Activated CD4-positive, CD25-positive, alpha-beta regulatory T cell (primary cell): ENCODE results near the gene CATSPER1.

Source experiments
- DNase-seq, 4 experiments: peaks; one replicate each; lab custom pipeline; 2025; lab: John Stamatoyannopoulos, UW

The CATSPER1 gene

GRCh38 chr11:66002648-66003225, 23.5 kb downstream of the CATSPER1 start:
- DNase-seq, result peak in 1 of 4 experiments; percentile 71

DNA sequence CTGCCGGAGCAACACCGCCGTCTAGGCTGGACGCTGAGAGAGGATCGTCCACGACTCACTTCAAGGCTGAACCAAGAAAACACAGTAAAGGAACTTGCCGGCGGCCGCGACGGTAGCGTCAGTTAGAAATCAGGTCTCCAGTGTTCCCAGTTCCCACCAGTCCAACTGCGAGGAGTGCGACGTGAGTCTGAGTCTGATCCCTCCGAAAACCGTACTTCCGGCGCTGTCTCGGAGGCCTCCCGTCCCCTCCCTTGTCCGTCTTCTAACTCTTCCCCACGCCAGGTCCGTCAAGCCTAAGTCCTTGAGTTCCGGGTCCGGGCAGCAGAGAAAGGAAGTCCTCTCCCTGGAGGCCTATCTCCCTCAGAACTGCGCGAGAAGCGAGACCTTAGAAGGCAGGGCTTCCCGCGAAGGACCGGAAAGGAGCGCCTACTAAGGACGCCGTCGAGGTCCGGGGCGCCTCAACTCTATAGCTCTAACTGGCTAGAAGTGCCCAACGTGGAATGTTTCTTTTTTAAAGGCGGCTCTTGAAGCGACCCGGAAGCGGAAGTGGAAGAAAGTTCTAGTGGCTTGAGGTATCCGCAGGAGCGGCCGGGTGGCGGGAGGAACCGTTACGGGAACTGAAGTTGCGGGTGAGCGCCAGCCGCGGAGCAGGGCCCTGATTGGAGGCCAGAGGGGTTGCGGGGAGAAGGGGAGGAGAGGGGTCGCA, 24.2 kb downstream of the CATSPER1 start, which contains the start of the genes BANF1 and EIF1AD:
Gene BANF1 (plus strand): TSS at position 562 of the 706 bp plus-strand sequence. CDS start 748 bp downstream, outside the sequence.
Gene EIF1AD (minus strand): TSS at position 216 of the 706 bp plus-strand sequence. CDS start 1,768 bp downstream, outside the sequence.
- peak; percentile 87 to 89 (median 88) for DNase-seq

- DNase-seq, result no peak
These were observed 29.0 kb downstream of the CATSPER1 start for GRCh38 chr11:65997286-65997685.

DNA sequence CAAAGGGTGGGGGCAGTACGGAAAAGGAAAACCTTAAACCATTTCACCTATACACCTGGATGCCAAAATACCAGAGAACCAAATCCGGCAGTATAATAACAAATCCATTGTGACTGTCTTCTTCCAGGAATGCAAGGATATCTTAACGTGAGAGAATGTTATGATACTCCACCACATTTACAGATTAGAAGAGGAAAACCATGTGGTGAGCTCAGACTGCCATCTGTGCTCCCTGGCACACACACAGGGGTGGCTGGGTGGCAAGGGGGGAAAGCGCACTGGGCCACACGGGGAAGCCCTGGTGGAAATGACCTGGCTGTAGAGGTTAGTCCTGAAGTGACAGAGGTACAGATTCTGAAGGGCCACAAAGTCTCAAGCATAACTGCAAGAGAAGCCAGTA, 34.2 kb downstream of the CATSPER1 start:
- no peak for DNase-seq

GRCh38 chr11:65988791-65989592, 37.3 kb downstream of the CATSPER1 start:
- DNase-seq, result peak; percentile 75 to 86 (median 84)

- DNase-seq, result no peak
These were observed 38.9 kb downstream of the CATSPER1 start for GRCh38 chr11:65987336-65987735.

- DNase-seq, result no peak
These were observed 42.7 kb downstream of the CATSPER1 start for GRCh38 chr11:65983589-65983987.

DNA sequence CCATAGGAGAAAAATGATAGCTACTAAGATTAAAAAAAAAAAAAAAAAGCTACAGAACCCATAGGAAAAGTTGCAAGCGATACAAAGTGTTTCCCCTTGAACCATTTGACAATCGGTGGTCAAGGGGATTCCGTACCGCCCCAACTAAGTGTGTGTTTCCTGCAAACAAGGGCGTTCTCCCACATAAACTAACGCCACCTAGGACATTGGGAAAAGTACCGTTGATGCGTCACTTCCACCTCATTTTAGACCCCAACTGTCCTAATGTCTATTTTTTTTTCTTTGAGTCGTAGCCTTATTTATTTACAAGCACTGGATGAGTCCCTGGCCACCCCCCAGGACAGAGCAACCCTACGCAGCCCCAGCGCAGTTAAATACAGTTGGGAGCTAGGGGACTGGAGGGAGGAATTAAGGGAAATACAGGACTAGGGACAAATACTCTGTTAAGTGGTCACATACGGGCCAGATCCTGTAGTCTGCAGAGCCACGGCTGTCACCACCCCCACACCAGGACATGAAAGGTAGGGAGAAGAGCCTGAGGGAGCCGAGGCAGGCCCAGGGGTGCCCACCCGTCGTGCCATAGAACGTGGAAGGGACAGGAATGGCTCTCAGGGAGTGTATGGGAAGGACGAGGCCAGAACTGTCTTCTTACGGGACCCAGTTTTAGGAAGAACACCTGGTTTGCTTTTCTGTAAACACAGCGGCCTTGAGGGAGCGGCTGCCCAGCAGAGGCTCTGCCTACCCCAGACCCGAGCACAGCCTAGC, 43.3 kb downstream of the CATSPER1 start:
- DNase-seq, result no peak

DNA sequence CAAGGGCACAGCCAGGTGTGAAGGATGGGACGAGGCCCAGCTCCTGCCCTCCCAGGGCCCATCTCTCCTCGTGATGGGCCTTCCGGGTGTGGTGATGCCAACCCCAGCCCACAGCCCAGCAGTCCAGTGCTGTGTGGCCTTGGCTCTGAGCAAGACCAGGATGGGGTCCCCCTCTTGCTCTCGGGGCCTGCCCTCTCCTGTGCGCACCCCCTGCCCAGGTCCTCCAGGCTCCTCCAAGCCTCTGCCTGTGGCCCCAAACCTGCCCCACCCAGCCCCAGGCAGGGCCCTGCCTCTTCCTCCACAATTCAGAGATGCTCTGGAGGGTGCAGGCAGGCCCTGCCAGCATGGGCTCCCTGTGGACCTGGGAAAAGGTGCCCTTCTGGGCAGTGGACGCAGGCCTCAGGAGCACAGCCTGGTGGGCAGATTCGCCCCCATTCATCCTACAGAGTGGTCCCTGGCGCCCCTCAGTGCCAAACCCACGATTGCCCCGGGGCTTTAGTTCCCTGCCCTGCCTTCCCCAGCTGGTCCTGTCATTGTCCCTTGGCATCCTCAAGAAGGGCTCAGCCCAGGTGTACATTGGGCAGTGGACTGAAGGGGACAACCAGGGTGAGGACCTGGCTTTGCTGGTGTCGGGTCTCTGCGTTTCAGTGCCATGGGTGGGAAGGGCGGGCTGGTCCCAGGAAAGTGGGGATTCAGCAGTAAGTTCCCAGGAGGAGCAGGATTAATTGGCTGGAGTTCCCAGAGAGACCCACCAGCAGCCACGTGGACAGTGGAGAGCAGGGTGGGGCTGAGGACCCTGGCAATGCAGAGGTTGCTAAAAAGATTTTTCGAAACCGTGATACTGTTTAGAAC, 44.1 kb downstream of the CATSPER1 start:
- no peak for DNase-seq

DNA sequence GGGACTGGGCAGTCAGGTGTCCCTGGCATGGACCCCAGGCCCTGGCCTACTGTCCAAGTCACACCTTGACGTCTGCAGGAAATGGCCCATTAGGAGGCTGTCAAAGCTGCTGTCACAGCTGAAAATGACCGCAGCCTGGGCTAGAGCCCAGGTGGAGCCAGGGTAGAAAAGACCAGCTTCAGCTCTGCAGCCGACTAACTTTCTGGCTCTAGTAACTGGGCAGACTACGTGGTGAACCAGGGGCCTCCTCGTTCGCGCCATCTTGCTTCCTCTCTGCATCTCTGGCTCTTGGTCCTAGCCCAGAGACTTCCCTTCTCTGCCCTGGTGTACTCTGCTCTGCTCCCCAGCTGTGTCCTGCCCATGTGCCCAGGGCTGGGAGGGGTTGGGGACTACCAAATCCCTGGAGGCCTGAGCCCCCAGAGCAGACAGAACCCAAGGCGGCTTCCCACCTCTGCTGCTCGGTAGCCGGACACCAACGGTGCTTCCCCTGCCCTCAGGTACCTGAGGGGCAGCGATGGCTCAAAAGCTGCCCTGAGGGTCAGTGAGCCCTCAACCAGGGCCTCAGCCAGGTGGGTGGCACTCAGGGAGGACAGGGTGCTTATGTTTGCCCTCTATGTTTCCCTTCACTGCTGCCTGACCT, 45.1 kb downstream of the CATSPER1 start:
- no peak for DNase-seq

GRCh38 chr11:65979261-65979759, 47.0 kb downstream of the CATSPER1 start:
- DNase-seq, result no peak

DNA sequence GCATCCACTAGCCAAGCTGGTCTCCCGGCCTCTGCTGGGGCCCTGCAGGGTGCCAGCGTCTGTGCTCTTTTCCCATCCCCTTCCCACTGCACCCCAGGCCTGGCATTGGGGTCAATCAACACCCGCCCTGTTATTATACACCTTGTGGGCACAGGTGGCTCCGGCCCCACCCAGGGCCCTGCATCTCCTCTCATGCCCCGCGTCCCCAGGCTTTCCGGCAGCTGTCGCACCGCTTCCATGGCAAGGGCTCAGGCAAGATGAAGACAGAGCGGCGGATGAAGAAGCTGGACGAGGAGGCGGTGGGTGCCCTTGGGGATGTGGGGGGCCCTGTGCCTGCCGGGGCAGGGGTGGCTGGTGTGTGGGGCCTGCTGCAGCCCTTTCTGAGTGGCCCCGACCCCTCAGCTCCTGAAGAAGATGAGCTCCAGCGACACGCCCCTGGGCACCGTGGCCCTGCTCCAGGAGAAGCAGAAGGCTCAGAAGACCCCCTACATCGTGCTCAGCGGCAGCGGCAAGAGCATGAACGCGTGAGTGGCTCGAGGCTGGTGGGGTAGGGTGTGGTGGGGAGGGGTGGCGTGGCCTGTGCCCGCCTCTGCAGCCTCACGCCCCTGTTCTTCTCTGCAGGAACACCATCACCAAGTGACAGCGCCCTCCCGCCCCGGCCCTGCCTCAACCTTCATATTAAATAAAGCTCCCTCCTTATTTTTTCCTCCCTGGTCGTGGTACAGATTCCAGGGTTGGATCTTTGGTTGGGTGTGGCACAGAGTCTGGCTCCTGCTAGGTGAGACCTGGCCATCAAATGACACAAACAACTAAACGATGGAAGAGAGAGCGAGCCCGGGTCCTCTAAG, 47.7 kb downstream of the CATSPER1 start:
- DNase-seq, result no peak

DNA sequence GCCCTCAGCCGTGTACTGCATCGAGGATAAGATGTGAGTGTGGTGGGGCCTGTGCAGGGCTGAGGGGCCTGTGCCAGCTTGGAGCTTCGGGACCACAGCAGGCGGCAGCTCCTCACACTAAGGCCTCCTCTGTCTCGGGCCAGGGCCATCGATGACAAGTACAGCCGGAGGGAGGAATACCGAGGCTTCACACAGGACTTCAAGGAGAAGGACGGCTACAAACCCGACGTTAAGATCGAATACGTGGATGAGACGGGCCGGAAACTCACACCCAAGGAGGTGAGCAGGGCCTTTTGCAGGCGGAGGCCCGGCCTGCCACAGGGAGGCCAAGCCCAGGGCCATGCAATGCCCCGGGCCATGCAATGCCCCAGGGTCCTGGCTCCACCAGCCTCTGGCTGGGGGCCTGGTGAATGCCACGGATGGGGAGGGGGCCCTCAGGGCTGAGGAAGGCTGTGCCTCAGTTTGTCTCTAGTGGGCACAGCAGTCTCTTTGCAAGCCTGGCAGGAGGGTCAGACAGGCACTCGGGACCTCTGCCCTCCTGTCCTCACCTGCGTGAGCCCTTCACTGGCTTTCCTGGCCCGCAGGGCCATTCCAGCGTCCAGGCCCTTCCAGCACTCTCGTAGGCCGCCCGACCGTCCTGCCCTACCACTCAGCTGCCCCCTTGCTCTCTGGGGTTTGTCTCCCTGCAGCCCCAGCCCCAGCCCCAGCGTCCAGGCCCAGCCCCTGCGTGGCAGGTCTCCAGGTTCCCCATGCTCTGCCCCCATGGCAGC, 48.5 kb downstream of the CATSPER1 start:
- DNase-seq, result no peak

DNA sequence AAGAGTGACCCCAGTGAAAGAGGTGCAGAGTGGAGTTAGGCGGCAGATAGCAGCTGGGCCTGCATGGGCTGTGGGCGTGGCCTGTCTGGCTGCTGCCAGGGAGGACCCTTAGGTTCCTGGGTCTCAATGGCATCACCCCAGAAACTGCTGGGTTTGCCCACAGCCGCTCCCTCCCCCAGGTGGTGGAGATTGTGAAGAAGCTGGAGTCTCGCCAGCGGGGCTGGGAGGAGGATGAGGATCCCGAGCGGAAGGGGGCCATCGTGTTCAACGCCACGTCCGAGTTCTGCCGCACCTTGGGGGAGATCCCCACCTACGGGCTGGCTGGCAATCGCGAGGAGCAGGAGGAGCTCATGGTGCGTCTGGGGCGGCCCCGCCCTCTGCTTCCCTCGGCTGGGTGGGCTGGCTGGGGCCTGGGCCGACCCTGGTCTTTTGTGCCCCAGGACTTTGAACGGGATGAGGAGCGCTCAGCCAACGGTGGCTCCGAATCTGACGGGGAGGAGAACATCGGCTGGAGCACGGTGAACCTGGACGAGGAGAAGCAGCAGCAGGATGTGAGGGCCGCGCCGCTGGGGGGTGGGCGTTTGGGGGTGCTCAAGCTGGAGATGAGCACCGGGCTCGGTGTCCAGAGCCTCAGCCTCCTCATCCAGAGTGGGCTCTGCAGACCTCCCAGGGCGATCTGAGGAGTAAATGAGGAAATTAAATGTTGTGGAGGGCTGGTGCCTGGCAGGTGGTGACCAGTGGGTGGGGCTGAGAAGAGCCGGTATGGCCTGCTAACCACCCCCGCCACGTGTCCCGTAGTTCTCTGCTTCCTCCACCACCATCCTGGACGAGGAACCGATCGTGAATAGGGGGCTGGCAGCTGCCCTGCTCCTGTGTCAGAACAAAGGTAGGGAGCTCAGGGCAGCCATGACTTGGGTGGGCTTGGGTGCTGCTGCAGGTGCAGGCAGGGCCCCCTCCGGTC, 49.8 kb downstream of the CATSPER1 start:
- DNase-seq, result no peak

GRCh38 chr11:65975771-65976170, 50.5 kb downstream of the CATSPER1 start:
- DNase-seq, result no peak

DNA sequence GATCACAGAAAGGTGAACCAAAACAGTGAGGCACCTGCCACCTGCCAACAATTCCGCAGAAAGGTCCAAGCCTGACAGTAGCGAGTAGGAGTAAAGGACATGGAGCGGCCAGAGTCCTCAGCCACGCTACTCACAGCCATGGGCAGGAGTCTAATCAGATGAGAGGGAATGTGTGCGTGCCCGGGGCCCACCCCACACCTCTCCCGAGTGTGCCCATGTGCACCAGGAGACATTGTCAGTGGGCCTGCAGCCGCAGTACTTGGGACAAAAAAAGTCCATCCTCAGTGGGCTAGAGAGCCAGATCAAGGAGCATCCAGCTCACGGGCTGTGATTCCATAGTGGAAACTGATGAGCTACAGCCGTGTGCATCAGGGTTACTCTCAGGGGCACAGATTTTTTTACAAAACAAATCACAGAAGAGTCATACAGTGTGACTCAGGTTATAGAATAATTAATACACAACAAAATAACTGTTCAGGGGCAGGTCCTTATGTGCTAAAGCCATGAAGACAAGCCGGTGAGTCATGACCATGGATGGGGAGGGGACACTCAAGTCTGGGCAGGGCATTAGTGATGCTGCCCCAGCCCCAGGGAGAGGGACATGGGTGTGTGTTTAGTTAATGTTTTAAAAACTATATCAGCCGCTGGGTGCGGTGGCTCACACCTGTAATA, 52.7 kb downstream of the CATSPER1 start:
- no peak for DNase-seq

GRCh38 chr11:65972116-65972515, 54.2 kb downstream of the CATSPER1 start:
- DNase-seq, result no peak
